NOMO-1 treated with dmso at 0.1 percent for 144 hours (cell line): Measurements from ENCODE around the gene TRIM69.
"Not testable (repeated sequence)": the region's sequence is repeated elsewhere in the genome, so short reads cannot be mapped to it uniquely, and the experiment has no call there.

Experiments
- DNase-seq: peaks from one replicate; lab custom pipeline; 2025; ENCODE audit not compliant: unreplicated experiment; lab: John Stamatoyannopoulos, UW

TRIM69 gene

DNA sequence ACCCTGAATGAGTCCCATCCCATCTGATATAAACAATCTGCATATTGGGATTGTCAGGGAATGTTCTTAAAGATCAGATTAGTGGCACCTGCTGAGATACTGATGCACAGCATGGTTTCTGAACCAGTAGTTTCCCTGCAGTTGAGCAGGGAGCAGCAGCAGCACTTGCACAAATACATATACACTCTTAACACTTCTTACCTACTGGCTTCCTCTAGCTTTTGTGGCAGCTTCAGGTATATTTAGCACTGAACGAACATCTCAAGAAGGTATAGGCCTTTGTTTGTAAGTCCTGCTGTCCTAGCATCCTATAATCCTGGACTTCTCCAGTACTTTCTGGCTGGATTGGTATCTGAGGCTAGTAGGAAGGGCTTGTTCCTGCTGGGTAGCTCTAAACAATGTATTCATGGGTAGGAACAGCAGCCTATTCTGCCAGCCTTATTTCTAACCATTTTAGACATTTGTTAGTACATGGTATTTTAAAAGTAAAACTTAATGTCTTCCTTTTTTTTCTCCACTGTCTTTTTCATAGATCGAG, 20.5 kb upstream of the TRIM69 start:
- no peak for DNase-seq

DNA sequence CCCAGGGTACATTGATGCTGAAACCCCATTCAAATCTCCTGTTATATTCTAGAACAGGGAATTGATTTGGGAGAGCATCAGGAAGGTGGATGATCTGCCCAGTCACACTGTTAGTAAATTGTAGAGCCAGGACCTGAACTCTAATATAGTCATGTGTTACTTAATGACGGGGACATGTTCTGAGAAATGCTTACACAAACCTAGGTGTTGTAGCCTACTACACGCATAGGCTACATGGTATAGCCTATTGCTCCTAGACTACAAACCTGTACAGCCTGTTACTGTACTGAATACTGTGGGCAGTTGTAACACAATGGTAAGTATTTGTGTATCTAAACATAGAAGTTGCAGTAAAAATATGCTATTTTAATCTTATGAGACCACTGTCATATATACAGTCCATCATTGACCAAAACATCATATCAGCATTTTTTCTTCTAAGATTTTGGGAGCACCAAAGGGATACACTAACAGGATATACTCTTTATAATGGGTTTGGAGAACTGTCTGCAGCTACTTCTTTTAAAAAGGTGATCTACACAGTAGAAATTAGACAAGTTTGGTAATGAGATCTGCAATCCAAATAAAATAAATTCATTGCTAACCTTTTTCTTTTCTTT, 19.2 kb upstream of the TRIM69 start:
- no peak for DNase-seq

DNA sequence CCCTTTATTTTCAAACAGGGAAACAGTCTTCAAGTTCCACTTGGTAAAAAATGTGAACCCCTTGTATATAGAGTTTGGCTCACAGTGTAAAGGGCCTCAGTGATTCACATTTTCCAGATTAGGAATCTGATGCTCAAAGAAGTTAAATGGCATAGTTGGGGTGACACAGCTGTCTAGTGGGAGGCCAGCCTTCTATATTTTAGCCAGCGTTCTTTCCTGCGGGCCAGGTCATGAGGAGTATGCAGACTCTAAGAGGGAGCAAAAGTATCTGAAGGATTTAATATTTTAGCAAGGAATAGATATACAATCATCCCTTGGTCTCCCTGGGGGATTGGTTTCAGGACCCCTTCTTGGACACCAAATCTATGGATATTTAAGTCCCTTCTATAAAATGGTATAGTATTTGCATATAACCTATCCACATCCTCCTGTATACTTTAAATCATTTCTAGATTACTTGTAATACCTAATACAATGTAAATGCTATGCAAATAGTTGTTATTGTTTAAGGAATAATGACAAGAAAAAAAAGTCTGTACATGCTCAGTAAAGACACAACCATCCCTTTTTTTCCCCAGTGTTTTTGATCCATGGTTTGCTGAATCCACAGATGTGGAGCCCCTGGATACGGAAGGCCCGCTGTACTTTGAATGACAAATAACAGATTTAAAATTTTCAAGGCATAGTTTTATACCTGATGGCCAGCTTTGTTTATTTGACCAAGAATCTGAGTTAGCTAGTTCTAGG, 18.0 kb upstream of the TRIM69 start:
- DNase-seq = no peak

DNA sequence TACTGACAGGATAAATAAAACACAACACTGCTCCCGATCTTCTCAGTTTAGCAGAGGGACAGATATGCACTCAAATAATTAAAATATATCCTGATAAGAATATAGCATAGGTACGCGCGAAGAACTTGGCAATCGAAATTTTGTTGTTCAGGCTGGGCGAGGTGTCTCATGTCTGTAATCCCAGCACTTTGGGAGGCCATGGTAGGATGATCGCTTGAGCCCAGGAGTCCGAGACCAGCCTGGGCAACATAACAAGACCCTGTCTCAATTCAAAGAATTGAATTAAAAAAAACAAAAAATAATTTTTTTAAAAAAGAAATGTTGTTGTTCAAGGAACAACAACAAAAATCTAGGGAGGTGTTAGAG, 17.4 kb upstream of the TRIM69 start:
- DNase-seq = no peak

DNA sequence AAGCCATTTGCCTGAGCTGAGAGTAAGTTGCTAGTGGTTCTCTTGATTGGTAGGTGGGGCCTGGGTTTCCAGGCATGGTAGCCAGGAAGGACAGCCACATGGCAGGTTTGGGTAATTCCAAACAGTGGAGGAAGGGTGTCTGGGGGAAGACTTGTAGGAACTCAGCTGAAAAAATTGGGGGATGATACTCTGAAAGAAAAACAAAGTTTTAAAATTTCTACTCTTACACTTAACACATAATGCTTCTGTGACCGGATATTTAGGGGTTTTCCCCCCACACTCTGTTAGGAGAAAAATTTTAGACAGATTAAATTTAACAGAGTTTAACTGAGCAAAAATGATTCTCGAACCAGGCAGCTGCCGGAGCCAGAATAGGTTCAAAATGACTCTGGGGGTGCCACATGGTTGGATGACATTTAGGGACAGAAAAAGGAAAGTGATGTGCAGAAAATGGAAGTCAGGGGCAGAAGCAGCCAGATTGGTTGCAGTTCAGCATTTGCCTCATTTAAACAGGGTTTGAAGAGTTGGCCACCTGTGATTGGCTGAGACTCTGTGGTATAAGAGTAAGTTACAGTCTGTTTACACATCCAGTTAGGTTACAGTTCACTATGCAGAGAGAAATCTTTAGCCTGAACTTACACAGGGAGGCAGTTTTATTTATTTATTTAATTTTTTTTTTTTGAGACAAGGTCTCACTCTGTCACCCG, 16.9 kb upstream of the TRIM69 start:
- no peak for DNase-seq

DNA sequence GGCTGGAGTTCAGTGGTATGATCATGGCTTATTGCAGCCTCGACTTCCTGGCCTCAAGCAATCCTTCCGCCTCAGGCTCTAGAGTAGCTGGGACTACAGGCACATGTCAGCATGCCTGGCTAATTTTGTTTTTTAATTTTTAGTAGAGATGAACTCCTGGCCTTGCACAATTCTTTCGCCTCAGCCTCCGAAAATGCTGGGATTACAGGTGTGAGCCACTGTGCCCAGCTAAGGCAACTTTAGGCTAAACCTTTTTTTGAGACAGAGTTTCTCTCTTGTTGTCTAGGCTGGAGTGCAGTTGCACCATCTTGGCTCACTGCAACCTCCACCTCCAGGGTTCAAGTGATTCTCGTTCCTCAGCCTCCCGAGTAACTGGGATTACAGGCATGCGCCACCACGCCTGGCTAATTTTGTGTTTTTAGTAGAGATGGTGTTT, 16.3 kb upstream of the TRIM69 start:
- DNase-seq = not testable (repeated sequence)

DNA sequence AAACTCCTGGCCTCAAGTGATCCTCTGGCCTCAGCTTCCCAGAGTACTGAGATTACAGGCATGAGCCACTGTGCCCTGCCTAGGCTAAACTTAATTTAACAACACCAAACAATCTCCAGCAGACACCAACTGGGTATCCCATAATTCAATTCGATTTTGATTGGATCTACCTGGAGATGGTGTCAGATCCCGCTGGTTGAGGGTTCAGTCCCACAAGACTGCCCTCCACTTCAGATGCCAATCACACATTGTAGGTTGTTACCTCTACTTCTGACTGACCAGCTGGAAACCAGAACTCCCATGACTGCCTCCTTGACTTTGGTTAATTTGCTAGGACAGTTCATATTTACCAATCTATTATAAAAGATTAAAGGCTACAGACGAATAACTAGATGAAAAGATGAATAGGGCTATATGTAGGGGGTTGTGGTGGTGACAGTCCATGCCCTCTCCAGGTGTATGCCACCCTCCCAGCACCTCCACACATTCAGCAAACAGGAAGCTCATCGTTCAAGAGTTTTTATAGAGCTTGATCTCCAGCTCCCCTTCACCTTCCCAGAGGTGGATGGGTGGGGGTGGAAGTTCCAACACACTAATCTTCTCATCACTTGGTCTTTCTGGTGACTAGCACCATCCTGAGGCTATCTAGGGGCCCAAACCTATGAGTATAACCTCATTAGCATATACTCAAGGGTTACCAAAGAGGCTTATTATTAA, 15.7 kb upstream of the TRIM69 start:
- no peak for DNase-seq

DNA sequence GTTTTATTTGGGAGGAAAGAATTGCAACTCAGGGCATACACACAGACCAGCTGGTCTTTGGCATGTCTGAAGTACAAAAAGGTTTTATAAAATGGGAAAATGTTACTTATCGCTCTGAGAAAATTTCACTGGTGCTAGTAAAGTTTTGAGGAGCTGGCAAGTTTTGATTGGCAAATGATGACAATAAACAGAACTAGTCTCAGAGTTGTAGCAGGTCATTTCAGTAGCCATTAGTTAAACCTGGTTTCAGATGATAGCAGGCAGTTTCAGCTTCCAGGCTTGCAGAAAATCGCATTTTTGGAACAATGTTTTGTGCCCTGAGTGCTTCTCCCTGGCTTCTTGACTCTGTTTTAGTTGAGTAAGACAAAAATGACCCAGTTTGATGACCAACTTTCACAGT, 14.3 kb upstream of the TRIM69 start:
- DNase-seq = no peak

- no peak for DNase-seq
Observed at GRCh38 chr15:44726136-44726535, 10.2 kb upstream of the TRIM69 start.

GRCh38 chr15:44726568-44727484, 9.5 kb upstream of the TRIM69 start:
- peak; percentile 91 for DNase-seq

DNA sequence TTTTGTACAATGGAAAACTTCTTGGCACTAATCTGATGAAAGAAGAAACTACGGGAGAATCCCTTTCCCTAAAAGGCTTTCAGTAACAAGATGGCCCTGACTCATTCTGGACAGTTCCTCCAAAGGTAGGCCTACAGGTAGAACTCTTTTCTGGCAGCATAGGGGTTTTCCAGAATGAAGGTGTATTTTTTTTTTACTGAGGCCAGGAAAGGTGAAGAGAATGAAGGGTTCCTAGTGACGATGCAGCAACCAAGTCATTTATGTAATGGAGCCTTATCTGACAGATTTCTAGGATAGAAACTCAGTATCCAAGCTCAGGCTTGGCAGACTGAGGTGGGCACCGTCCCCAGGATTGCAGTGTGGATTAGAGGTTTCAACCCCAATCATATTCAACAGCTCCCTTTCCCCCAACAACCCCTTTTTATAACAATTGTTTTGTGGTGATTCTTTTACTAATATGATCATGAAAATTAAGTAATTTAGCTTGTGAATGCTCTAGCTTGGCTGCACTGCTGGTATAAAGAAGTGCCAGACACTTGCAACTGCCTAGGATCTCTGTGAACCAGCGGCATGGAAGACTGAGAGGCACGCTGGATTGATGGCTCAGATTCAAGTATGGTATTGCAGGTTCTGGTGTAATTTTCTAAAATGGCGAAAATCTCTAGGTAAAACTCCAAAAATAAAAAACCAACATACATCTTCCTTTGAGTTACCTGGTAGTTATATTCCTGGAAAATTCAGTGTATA, 8.7 kb upstream of the TRIM69 start:
- no peak for DNase-seq

GRCh38 chr15:44728232-44728575, 8.1 kb upstream of the TRIM69 start:
- DNase-seq = not testable (repeated sequence)

DNA sequence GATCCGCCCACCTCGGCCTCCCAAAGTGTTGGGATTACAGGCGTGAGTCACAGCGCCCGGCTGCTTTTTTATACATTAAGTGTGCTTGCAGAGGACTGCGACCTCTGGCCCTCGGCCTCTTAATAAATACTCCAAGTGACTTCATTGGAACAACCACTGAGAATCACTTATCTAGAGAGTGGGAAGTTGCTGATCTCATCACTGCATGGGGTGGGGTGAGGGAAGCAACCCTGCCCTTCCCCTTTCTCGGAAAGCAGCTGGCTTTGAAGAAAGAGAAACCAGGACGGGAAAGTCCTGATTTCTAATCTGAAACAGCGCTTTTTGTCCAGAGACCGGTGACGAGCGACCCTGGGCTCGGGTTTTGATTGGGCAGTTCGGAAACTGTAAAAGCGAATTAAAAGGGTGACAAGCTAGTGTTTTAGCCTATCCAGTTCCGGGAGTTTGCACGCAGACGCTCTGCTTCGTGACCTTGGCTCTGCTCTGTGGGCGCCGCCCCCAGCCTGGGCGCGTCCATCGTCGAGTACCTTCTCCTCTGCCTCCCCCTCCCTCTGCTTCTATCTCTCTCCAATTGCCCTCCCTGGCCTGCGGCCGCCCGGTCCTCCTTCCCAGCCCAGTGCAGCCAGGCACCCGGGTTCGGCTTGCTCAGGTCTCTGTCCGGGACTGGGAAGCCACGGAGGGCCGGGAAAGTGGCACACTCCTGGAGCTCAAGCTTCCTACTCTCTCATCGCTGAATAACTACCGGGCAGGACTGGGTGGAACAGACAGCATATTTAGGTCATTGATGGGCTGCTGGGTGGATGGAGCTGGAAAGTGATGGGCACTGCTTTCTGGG, 7.5 kb upstream of the TRIM69 start:
- peak; percentile 99 for DNase-seq

GRCh38 chr15:44729408-44730127, 6.8 kb upstream of the TRIM69 start:
- DNase-seq = no peak

DNA sequence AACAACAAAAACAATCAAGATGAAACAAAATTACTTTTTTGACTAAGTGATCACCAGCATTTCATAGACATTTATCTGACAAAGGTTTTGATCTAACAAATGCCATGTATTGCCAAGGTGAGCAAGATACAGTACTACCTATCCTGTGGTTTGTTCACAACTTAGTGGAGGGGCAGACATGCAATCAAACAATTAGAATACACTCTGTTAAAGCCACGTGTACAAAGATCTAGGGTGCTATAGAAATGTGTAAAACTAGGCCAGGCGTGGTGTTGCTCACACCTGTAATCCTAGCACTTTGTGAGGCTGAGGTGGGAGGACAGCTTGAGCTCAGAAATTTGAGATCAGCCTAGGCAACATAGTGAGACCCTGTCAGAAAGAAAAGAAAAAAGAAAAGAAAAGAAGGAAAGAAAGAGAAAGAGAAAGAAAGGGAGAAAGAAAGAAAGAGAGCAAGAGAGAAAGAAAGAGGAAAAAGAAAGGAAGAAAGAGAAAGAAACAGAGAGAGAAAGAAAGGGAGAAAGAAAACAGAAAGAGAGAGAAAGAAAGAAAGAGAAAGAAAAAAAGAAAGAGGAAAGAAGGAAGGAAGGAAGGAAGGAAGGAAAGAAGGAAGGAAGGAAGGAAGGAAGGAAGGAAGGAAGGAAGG, 1.4 kb upstream of the TRIM69 start:
- DNase-seq = no peak

DNA sequence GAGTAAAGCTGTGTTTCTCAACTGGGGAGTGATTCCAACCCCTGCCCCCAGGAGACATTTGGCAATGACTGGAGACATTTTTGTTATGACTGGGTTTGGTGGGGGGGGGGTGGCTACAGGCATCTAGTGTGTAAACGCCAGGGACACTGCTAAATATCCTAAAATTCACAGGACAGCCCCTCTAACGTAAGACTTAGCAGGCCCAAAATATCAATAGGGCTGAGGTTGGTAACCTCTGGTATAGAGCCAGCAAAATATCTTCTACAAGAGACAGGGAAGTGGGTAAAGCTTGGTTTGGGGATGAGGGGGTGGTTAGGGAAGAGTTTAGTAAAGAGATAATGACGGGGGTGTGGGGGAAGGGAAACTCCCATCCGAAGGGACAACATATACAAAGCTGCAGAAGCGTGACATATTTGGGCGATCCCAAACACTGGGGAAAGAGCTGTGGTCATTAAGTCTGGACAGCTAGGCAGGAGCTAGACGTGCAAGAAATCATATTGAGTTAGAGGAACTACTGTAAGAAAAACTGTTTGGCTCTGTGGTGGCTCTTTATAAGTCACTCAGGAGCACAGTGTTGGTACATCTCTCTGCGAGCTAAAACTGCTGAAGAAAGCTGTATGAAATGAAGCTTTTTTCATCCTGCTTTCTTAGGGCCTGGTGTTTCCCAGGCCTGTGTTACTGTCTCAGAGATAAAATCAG, 697 bp upstream of the TRIM69 start:
- DNase-seq = peak; percentile 45

DNA sequence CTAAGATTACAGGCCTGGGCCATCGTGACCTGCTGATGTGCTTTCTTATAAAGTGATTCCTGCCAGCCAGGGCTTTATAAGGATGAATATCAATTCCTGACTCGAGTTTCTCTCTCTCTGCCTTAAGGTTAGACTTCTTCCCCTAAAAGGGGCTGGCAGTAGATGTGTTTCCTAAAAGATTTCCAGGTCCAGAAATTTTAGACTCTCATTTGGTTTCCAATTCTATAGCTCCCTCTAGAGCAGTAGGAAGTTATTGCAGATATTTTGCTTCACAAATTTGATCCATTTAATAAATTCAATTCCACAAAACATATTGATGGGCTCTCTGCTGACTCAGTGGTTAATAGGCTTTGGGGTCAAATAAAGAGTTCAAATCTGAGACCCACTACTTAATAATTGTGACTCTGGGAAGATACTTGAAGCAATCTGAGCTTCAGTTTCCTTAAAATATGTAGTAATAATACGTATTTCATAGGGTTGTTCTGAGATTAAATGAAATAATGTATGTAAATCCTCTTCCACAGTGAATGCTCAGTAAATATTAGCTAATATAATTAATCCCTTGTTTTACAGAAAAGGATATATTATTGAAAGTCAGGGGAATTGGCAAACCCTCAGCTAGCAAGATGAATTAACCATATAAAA, 2.1 kb downstream of the TRIM69 start:
- peak; percentile 16 for DNase-seq
